T47D (cell line): ENCODE data around the gene TSSC4.
A peak's percentile ranks its signal among the peaks of the same experiment; 100 is the strongest.

Source experiments
- DNase-seq, 2 experiments: peaks; one replicate each; pipeline versions ENCODE4 v3.0.0 to v3.0.0-alpha.2; 2011 to 2012; ENCODE audit warnings: low read depth in 1 of 2, low spot score in 1 of 2
- JUND ChIP-seq: IDR thresholded peaks from 2 replicates; pipeline ENCODE4 v1.6.1; 2012; ENCODE audit warnings: low read depth
- in situ Hi-C: cut with HindIII; loops from 2 replicates; pipeline ENCODE4 v1.10.0; 2016; ENCODE audit warnings: low sequenced_read_pairs, low pct_unique_long_range_greater_than_20kb

Gene TSSC4

GRCh38 chr11:2444821-2445745, 44.5 kb downstream of the TSSC4 start, which contains the start of gene KCNQ1:
KCNQ1 (plus strand) TSS chr11:2445008; CDS start chr11:2445099, 91 bp downstream.
- in situ Hi-C loops: no loop called here
- peak; percentile 77 to 82 for DNase-seq
- no peak for TF ChIP-seq JUND

DNA sequence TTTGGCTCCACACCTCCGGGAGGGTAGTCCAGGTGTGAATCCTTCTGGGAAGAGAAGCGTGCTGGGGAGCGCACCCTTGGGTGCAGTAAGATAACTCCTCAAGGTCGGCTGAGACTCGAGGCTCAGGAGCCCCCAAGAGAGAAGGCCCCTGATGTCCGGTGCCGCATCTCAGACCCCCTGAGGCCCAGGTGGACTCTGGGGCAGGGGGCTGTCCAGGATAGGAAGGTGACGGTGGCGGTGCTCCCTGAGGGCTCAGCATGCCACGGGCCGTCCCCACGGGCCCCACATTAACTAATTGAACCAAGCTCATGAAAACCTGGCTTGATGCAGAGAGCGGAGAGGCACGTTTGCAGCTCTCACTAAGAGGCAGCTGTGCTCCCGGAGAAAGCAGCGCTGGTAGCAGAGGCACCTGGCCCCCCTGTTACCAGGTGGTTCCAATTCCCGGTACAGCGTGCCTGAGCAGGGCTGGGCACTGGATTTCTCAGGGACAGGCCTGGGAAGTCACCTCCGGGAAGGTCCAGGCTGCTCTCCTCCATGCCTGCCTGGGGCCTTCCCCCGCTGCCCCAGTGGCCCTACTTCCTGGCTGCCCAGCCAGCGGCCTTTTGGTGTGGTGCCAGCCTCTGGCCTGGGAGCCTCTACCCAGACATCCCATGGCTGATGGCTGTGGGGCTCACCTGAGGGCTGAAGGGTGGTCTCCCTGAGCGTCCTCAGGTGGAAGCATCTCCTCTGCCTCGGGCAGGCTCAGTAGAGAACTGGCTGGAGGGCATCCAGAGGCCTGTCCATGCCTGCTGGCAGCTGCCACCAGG, 45.4 kb downstream of the TSSC4 start:
- no peak for TF ChIP-seq JUND
- in situ Hi-C loops: no loop called here
- no peak for DNase-seq

DNA sequence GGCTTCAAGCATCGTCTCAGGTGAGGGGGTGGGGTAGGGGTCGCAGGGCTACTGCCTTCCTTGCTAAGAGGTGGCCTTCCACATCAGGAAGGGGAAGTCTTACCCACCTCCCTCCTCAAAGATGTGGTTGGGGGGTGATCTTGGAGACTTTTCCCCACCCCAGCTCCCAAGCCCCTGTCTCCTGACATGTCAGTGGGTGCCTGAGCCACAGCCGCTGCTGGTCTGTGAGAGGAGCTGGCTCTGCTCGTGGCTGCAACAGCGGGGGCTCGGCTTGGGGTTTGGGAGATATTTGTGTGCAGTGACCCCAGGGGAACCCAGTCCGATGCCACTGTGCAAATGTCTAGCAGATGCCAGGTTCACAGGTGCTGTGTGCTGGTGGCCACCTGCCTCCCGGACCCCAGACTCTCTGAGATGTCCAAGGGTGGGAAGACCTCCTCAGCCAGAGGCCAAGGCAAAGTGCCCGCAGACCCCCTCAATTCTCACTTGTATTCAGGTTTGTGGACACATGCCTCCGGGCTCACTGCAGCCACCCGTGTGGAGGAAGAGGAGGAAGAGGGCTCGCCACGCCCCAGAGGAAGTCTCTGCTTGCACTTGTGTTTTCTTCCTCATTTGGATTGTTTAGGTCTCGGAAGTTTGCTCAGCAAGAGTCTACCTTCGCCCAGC, 46.2 kb downstream of the TSSC4 start:
- DNase-seq: no peak
- in situ Hi-C loops: no loop called here
- no peak for TF ChIP-seq JUND

GRCh38 chr11:2447253-2447950, 46.9 kb downstream of the TSSC4 start:
- TF ChIP-seq JUND: no peak
- in situ Hi-C loops: no loop called here
- no peak for DNase-seq

DNA sequence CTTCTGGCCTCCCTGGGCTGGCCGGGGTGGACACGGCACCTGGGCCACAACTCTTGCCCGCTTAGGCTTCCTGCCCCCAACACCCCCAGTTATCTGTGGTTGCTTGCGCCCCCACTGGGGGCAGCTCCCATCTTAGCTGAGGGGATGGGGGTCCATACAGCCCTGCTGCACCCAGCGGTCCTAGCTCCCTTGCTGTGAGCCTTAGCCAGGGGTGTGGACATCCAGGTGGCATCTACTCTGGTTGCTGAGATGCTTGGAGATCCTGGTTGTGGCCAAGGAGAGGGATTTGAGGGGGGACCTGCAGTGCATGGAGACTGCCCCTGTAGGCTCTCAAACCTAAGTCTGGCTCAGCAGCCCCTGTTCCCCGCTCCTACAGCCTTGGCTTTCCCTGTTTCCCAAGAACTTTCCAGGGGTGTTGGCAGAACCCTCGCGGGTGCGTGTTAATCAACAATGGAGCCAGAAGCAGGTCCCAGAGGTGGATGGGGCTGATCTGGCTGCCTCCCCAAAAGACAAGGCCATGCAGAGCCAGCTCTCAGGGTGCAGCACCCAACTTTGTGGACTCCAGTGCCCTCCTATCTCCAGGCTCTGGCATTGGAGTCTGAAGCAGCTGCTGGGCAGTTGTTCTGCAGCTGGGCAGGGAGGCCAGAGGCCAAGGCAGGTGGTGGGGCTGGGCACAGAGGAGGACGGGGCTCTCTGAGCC, 47.6 kb downstream of the TSSC4 start:
- DNase-seq: no peak
- in situ Hi-C loops: no loop called here
- no peak for TF ChIP-seq JUND

- in situ Hi-C loops: no loop called here
- no peak for DNase-seq
- no peak for TF ChIP-seq JUND
Observed at GRCh38 chr11:2448661-2449547, 48.4 kb downstream of the TSSC4 start.

GRCh38 chr11:2449548-2450320, 49.2 kb downstream of the TSSC4 start:
- no peak for DNase-seq

DNA sequence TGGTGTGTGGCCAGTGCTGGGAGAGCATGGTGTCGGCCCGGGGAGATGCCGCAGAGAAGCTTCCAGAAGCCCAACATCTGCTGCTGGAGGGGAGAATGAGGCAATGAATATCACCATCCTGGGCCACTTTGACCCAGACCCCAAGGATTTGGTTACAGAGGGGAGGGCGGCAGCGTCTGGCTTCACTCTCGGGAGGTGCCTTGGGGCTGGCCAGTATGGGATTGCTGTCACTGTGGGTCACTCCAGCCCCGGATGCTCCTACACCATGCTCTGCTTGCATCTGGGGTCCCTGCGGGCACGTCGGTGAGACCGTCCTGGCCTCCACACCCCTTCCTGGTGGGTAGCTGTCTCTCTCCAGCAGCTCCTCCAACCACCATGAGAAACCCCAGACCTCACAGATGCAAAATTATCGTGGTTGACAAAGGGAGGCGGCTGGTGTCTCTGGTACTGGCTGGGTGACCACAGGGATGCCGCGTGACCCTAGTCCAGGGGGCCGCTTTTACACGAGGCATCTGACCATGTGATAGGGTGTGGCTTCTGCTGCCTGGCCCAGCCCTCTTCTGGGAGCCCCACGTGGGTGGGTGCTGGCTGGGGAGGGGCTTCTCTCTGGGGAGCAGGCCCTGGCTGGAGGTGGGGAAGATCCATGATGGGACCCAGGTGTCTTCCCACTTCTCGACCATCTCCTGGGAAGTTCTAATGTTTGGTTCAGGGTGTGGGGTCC, 49.9 kb downstream of the TSSC4 start:
- no peak for DNase-seq
- in situ Hi-C loops: no loop called here
- TF ChIP-seq JUND: no peak

More at GRCh38 chr11:2449548-2450320, 49.2 kb downstream of the TSSC4 start:
- TF ChIP-seq JUND: no peak
- in situ Hi-C loops: no loop called here

DNA sequence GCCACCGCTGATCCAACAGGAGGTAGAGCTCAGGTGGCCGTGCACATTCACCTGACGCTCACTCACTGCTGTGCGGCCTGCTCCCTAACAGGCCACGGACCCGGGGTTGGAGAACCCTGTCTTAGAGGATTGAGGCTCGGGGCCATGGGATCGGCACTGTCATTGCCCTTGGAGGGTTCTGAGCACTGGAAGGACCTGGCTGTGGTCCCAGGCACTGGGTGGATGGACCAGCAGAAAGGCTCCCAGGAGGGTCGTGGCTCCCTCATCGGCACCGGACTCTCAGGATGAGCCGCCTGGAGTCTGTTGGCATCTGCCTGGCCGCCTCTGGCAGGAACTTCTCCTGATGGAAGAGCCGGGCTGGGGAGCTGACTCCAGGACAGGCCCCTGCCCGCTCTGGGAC, 50.8 kb downstream of the TSSC4 start:
- in situ Hi-C loops: no loop called here
- no peak for TF ChIP-seq JUND
- DNase-seq: no peak
